Fibroblast of skin of right biceps (primary cell): Measurements from ENCODE around the gene PRMT7.
A peak's percentile ranks its signal among the peaks of the same experiment; 100 is the strongest.

Source experiments
- DNase-seq: peaks from one replicate; pipeline ENCODE4 v3.0.0-alpha.2; 2013

PRMT7 gene

GRCh38 chr16:68310774-68311511, at the start of gene PRMT7, which contains the start of gene SLC7A6OS:
TSS of gene PRMT7 (plus strand) at chr16:68311019. CDS start at chr16:68315980, 4,961 bp downstream.
TSS of gene SLC7A6OS (minus strand) at chr16:68310946. CDS start at chr16:68310926, 20 bp downstream.
- DNase-seq, result peak; percentile 89

- DNase-seq, result no peak
Measured at GRCh38 chr16:68263559-68264127, 47.2 kb upstream of the PRMT7 start.

- peak; percentile 80 for DNase-seq
Measured at GRCh38 chr16:68264128-68265077, 46.4 kb upstream of the PRMT7 start, which contains the start of gene SLC7A6. TSS of gene SLC7A6 (plus strand) at chr16:68264526. CDS start at chr16:68274727, 10,201 bp downstream.

- peak; percentile 77 for DNase-seq
Measured at GRCh38 chr16:68265078-68265920, 45.5 kb upstream of the PRMT7 start.

- no peak for DNase-seq
Measured at GRCh38 chr16:68267612-68268405, 43.0 kb upstream of the PRMT7 start.

- no peak for DNase-seq
Measured at GRCh38 chr16:68269793-68270192, 41.0 kb upstream of the PRMT7 start.

GRCh38 chr16:68270353-68270752, 40.5 kb upstream of the PRMT7 start:
- no peak for DNase-seq

- no peak for DNase-seq
Measured at GRCh38 chr16:68272507-68273209, 38.2 kb upstream of the PRMT7 start.

- no peak for DNase-seq
Measured at GRCh38 chr16:68273459-68273858, 37.4 kb upstream of the PRMT7 start.

- no peak for DNase-seq
Measured at GRCh38 chr16:68273896-68274295, 36.9 kb upstream of the PRMT7 start.

- DNase-seq, result no peak
Measured at GRCh38 chr16:68274441-68274840, 36.4 kb upstream of the PRMT7 start.

- no peak for DNase-seq
Measured at GRCh38 chr16:68275611-68276191, 35.1 kb upstream of the PRMT7 start.

- DNase-seq, result no peak
Measured at GRCh38 chr16:68276223-68276622, 34.6 kb upstream of the PRMT7 start.

- no peak for DNase-seq
Measured at GRCh38 chr16:68279726-68280558, 30.9 kb upstream of the PRMT7 start.

GRCh38 chr16:68281368-68282063, 29.3 kb upstream of the PRMT7 start:
- DNase-seq, result no peak

- no peak for DNase-seq
Measured at GRCh38 chr16:68282064-68282452, 28.8 kb upstream of the PRMT7 start.

- no peak for DNase-seq
Measured at GRCh38 chr16:68283346-68283745, 27.5 kb upstream of the PRMT7 start.

GRCh38 chr16:68283801-68284598, 26.8 kb upstream of the PRMT7 start:
- no peak for DNase-seq
